HFF-Myc (cell line): ENCODE measurements around the gene EGFLAM.

ENCODE experiments used
- DNase-seq: peaks from one replicate; pipeline ENCODE4 v3.0.0-alpha.2; 2011; ENCODE audit warnings: low read depth; ENCODE audit errors: extremely low read depth
- H3K4me3 ChIP-seq: replicated peaks from 2 replicates; pipeline ENCODE4 v1.5.1; 2011; ENCODE audit warnings: low read depth, mild to moderate bottlenecking, control low read depth, low read length
- CTCF ChIP-seq: IDR thresholded peaks from 2 replicates; pipeline ENCODE4 v1.5.1; 2012; ENCODE audit warnings: mild to moderate bottlenecking, low read depth, low read length, control low read depth; ENCODE audit errors: missing control alignments

EGFLAM gene

DNA sequence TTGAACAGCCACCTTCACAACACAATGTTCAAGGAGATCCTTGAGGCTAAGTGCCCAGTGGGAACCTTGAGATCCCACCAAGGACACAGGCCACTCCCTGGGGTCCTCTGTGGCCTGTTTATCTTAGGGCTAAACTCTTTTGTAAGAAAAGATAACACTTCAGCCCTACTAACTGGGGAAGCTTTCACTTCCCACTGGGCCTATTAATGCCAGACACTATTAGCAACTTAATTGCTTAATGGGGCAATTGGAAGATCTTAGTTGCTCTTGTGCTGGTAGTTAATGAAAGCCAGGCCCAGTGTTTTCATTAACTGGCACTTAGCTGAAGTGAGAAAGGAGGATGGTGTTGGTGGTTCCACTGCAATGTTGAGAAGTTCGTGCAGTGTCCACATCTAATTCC lies 117.1 kb downstream of the EGFLAM start:
- TF ChIP-seq CTCF: no peak
- DNase-seq: no peak

DNA sequence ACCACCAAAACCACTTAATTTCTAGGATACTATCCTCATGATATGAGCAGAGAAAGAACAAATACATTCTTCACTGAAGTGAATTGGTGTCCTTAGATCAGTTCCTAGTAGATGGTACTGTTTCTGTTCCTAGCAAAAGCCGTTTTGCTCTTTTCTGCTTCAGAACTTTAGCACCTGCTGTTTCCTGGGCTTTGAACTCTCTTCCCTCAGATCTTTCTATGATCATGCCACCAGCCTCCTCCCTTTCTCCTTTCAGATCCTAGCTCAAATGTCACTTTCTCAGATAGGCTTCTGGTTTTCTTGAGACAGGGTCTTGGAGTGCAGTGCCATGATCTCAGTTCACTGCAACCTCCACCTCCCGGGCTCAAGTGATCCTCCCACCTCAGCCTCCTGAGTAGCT lies 118.0 kb downstream of the EGFLAM start:
- no peak for DNase-seq
- no peak for TF ChIP-seq CTCF
- no peak overlapping the region for H3K4me3 ChIP-seq

More for the DNA sequence above, 117.1 kb downstream of the EGFLAM start:
- H3K4me3 ChIP-seq: no peak overlapping the region

GRCh38 chr5:38378579-38378978 lies 120.2 kb downstream of the EGFLAM start:
- H3K4me3 ChIP-seq: no peak overlapping the region
- no peak for TF ChIP-seq CTCF
- DNase-seq: no peak

DNA sequence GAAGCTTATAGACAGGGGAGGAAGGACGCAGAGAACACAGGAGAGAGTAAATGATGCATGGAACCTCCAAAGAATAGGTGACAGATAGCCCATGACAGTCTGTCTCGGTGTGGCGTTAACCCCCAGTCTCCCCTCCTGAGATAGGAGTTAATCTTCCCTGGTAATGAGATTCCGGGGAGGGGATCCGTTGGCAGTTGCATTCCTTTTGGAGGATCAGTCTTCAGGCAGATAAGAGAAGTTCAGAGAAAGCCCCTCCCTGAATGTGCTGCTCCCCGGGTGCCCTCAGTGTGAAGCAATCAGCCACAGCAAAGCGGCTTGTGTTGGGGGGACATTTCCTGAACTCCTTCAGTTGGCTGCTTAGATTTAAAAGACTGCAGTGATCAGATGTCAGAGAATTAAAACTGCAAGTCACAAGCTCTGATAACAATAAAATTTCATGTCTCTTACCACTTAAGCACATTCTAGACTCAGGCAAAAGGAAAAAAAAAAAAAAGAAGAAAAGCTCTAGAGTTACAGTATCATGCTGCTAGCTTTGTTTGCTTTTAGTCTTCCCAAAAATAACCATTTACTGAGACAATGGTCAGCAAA lies 121.1 kb downstream of the EGFLAM start:
- H3K4me3 ChIP-seq: no peak overlapping the region
- no peak for DNase-seq
- no peak for TF ChIP-seq CTCF

GRCh38 chr5:38380537-38380936 lies 122.2 kb downstream of the EGFLAM start:
- DNase-seq: no peak
- no peak overlapping the region for H3K4me3 ChIP-seq
- no peak for TF ChIP-seq CTCF

- no peak for TF ChIP-seq CTCF
Observed at GRCh38 chr5:38381361-38381760, 123.0 kb downstream of the EGFLAM start.

GRCh38 chr5:38382898-38383297 lies 124.5 kb downstream of the EGFLAM start:
- peak; percentile 92 for TF ChIP-seq CTCF
- DNase-seq: peak; percentile 69
- no peak overlapping the region for H3K4me3 ChIP-seq

More at GRCh38 chr5:38381361-38381760, 123.0 kb downstream of the EGFLAM start:
- no peak for DNase-seq
- no peak overlapping the region for H3K4me3 ChIP-seq
